Measurements from ENCODE around the gene ST6GAL1. TPM values are rescaled to one million over a fixed set of nuclear protein-coding genes. Genes with fewer than 3 reads are reported as not detected.

The ST6GAL1 gene
- total and polyA plus RNA-seq, 2 of the 8 experiments (the other 6 are each of a cell fraction or from before 2014, with no cell fraction given), result 62.8 to 80.9 TPM

DNA sequence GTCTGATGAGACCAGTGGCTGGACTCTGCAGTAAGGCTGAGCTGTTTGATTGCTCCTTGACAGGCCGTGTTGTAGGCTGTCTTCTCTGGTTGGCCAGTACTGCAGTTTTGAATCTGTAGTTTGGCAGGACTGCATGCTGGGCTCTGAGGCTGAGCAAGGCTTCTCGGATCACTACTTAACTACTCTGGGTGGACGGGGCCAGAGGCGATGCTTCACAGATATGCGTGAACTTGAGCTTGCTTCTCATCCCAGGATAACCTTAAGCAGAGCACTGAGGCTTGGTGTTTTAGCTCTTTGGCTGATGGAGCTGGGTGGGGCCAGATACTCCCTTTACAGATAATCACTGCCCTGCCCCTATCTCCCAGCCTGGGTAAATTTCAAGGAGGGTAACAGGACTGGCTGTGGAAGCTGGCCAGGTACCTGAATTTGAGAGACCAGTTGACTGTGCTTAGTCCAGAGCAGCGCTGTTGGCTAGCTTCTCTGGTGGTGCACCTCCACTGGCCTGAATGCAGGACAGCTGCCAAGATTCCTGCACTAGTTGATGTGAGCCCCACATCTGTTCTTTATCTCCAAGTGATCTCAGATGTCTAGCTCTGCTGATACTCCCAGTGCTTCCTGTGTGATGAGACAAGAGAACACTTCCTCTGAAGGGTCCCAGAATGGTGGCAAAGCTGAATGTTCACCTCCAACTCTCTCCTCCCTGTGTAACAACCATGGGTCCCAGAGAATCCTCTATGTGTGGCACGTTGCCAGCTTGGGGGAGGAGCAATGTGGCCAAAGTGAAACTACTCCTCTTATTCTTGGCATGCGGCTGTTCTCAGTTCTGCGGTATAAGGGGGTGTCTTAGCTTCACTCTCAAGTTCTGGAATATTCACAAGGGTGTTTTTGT lies 171.1 kb downstream of the ST6GAL1 start:
- no peak overlapping the region for H3K18ac ChIP-seq (ENCODE audit: extremely low read depth, low read length)
- TF ChIP-seq FOSL1 (IDR thresholded peaks at IDR 0.05; ENCODE audit: insufficient read depth, low read depth, low read length), result no peak
- TF ChIP-seq JUND (IDR thresholded peaks at IDR 0.05; ENCODE audit: low read length), result no peak
- no peak for TF ChIP-seq TAF1 (IDR thresholded peaks at IDR 0.05; ENCODE audit: low read depth, low read length)
- no peak for TF ChIP-seq ATF3 (IDR thresholded peaks at IDR 0.05; ENCODE audit: insufficient read depth, low read depth, low read length)
- no peak for TF ChIP-seq PHF8 (conservative IDR thresholded peaks at IDR 0.05; ENCODE audit: low read depth, low read length)
- no peak for TF ChIP-seq SIN3A (conservative IDR thresholded peaks at IDR 0.05 in 1 of 2, IDR thresholded peaks at IDR 0.05 in 1 of 2; ENCODE audit: low read depth in 1 of 2, low read length in 2 of 2)
- TF ChIP-seq BCL11A (IDR thresholded peaks at IDR 0.05; ENCODE audit: low read depth in 2 of 2, low read length in 2 of 2), result no peak
- no peak overlapping the region for H3K4ac ChIP-seq (replicated peaks; ENCODE audit: insufficient read length, low read depth, low read length)
- no peak overlapping the region for H3K14ac ChIP-seq (ENCODE audit: insufficient read length)
- CTCF ChIA-PET (ENCODE audit: partially characterized antibody), result interaction anchor here (0.8 to 3.8 kb wide), 12 partner anchors 8 to 280 kb away, joined by 3 to 35 read pairs (median 4); partner anchors contain the start of gene RPL39L
- no peak overlapping the region for H3K4me2 ChIP-seq (ENCODE audit: insufficient read depth in 1 of 2, low read depth in 2 of 2, low read length in 2 of 2)
- no peaks in the 10 kb centered on the region for H3K36me3 ChIP-seq (ENCODE audit: control insufficient read depth in 2 of 4, insufficient read depth in 4 of 4, low read length in 3 of 4)
- no peak overlapping the region for H2AFZ ChIP-seq (ENCODE audit: low read length)
- H3K27me3 ChIP-seq (replicated peaks in 1 of 4; ENCODE audit: control insufficient read depth in 3 of 4, extremely low read depth in 1 of 4, insufficient read depth in 3 of 4, low read length in 3 of 4), result no peaks in the 10 kb centered on the region
- H4K5ac ChIP-seq (ENCODE audit: insufficient read length, low read depth, low read length), result no peak overlapping the region
- H3K23ac ChIP-seq (ENCODE audit: insufficient read length), result no peak overlapping the region
- no peak overlapping the region for H2BK5ac ChIP-seq (ENCODE audit: low read depth, low read length)
- no peak overlapping the region for H4K91ac ChIP-seq (replicated peaks; ENCODE audit: insufficient read length, low read length)
- H3K4me1 ChIP-seq (replicated peaks in 1 of 4; ENCODE audit: control insufficient read depth in 3 of 4, insufficient read depth in 4 of 4, low read length in 3 of 4), result peaks cover 0 to 7% (median 1%) of the 10 kb centered on the region in 4 experiments; a peak in 3 of 7 replicates
- no peak overlapping the region for H3K9ac ChIP-seq (replicated peaks in 1 of 4; ENCODE audit: extremely low read depth in 1 of 4, low read depth in 3 of 4, low read length in 3 of 4)
- H2BK15ac ChIP-seq (ENCODE audit: low read length), result no peak overlapping the region
- POLR2A ChIA-PET (ENCODE audit: partially characterized antibody), result interaction anchor here (0.6 kb wide), 1 partner anchor 64 kb away, joined by 4 read pairs; no protein-coding TSS in a partner anchor
- H2BK120ac ChIP-seq (replicated peaks; ENCODE audit: low read depth, low read length), result no peak overlapping the region
- no peak overlapping the region for H3K56ac ChIP-seq (replicated peaks; ENCODE audit: insufficient read length, low read depth, low read length)
- WGBS, 2 experiments (ENCODE audit: extremely low coverage in 1 of 2, insufficient coverage in 1 of 2, insufficient read length in 1 of 2, insufficient replicate concordance in 2 of 2, low coverage in 1 of 2, low lambda C conversion rate in 2 of 2, missing lambda C conversion rate in 1 of 2), result 90% methylated on average over 9 of the region's 9 CpGs; no CpG with 5 or more reads in 1 of the 2 experiments
- H3K79me1 ChIP-seq (ENCODE audit: low read depth, low read length), result no peaks in the 10 kb centered on the region
- H3K27ac ChIP-seq (ENCODE audit: low read depth, low read length), result no peak overlapping the region
- no peaks in the 10 kb centered on the region for H3K9me3 ChIP-seq (ENCODE audit: insufficient read depth in 2 of 2, low read depth in 1 of 2, low read length in 1 of 2)
- FAIRE-seq (no peak), DNase-seq (ENCODE audit: low read depth in 1 of 2, low spot score in 2 of 2) (no peak)
- H4K8ac ChIP-seq (ENCODE audit: extremely low read depth, insufficient read depth, low read length), result no peak overlapping the region
- H4K20me1 ChIP-seq (replicated peaks in 1 of 2; ENCODE audit: control insufficient read depth in 1 of 2, insufficient read depth in 2 of 2, low read length in 2 of 2), result no peaks in the 10 kb centered on the region
- no peak overlapping the region for H2BK20ac ChIP-seq (ENCODE audit: low read length)
- no peak overlapping the region for H2AK5ac ChIP-seq (ENCODE audit: low read depth, low read length)
- no peaks in the 10 kb centered on the region; the same call in 1 of the 2 replicates for H3K23me2 ChIP-seq (ENCODE audit: low read depth, low read length)
- H2BK12ac ChIP-seq (ENCODE audit: low read depth, low read length), result no peak overlapping the region
- no peaks in the 10 kb centered on the region; a peak in 1 of 4 replicates for H3K79me2 ChIP-seq (ENCODE audit: control insufficient read depth in 1 of 2, insufficient read depth in 2 of 2, low read length in 2 of 2)
- H3K4me3 ChIP-seq (ENCODE audit: extremely low read depth in 1 of 4, insufficient read depth in 2 of 4, low read depth in 3 of 4, low read length in 4 of 4), result no peak overlapping the region

Measured in H1 (cell line).